Amygdala (tissue), 56 donors: ENCODE results near the gene FLOT1.

Experiments
- DNase-seq, 56 donors: peaks; one replicate each; lab custom pipeline; 2025; lab: John Stamatoyannopoulos, UW

The FLOT1 gene

GRCh38 chr6:30684386-30685156, 57.9 kb downstream of the FLOT1 start:
- DNase-seq: peak in 20 of 56 donors; percentile 1 to 38 (median 14)

GRCh38 chr6:30683980-30684338, 58.5 kb downstream of the FLOT1 start:
- no peak for DNase-seq

- peak in 5 of 56 donors; percentile 8 to 27 (median 13) for DNase-seq
Measured at GRCh38 chr6:30683183-30683979, 59.1 kb downstream of the FLOT1 start.

- DNase-seq: peak in 38 of 56 donors; percentile 9 to 68 (median 34)
Measured at GRCh38 chr6:30682143-30683117, 60.1 kb downstream of the FLOT1 start.

- no peak for DNase-seq
Measured at GRCh38 chr6:30681766-30682142, 60.7 kb downstream of the FLOT1 start.

GRCh38 chr6:30679765-30680535, 62.5 kb downstream of the FLOT1 start:
- DNase-seq: no peak

GRCh38 chr6:30678964-30679726, 63.3 kb downstream of the FLOT1 start:
- peak in 53 of 56 donors; percentile 6 to 92 (median 64) for DNase-seq
